ENCODE measurements around the gene CD1E.
"Not testable (repeated sequence)": the region's sequence is repeated elsewhere in the genome, so short reads cannot be mapped to it uniquely, and the experiment has no call there.

Gene CD1E

GRCh38 chr1:158331106-158331425 lies 22.6 kb upstream of the CD1E start:
- Histone ChIP-seq H3K9me3 (ENCODE audit: control insufficient read depth in 2 of 2, low read length in 2 of 2) (no peaks in the 10 kb centered on the region), H3K27ac (ENCODE audit: low read depth in 2 of 2, low read length in 2 of 2) (no peak overlapping the region), H3K27me3 (ENCODE audit: control insufficient read depth in 2 of 2, insufficient read depth in 2 of 2, low read length in 2 of 2) (no peaks in the 10 kb centered on the region), H3K9ac (ENCODE audit: low read depth in 1 of 2, low read length in 2 of 2) (no peak overlapping the region), H3K4me1 (ENCODE audit: control insufficient read depth in 2 of 2, insufficient read depth in 2 of 2, low read length in 2 of 2) (no peaks in the 10 kb centered on the region), H3K36me3 (ENCODE audit: control insufficient read depth in 2 of 2, insufficient read depth in 2 of 2, low read length in 2 of 2) (no peaks in the 10 kb centered on the region), H3K4me3 (ENCODE audit: low read length in 2 of 2) (no peak overlapping the region)

GRCh38 chr1:158331481-158332150 lies 22.1 kb upstream of the CD1E start, which contains the start of gene CD1B:
Gene CD1B (minus strand): TSS chr1:158331531. CDS start chr1:158331423, 108 bp downstream.
- Histone ChIP-seq H3K9me3 (ENCODE audit: control insufficient read depth in 2 of 2, low read length in 2 of 2) (no peaks in the 10 kb centered on the region), H3K27ac (ENCODE audit: low read depth in 2 of 2, low read length in 2 of 2) (no peak within 1 kb of the TSS), H3K36me3 (ENCODE audit: control insufficient read depth in 2 of 2, insufficient read depth in 2 of 2, low read length in 2 of 2) (no peaks in the 10 kb centered on the region), H3K4me1 (ENCODE audit: control insufficient read depth in 2 of 2, insufficient read depth in 2 of 2, low read length in 2 of 2) (no peaks in the 10 kb centered on the region), H3K27me3 (ENCODE audit: control insufficient read depth in 2 of 2, insufficient read depth in 2 of 2, low read length in 2 of 2) (no peaks in the 10 kb centered on the region), H3K4me3 (ENCODE audit: low read length in 2 of 2) (no peak within 1 kb of the TSS), H3K9ac (ENCODE audit: low read depth in 1 of 2, low read length in 2 of 2) (no peak within 1 kb of the TSS)

GRCh38 chr1:158333405-158334155 lies 20.1 kb upstream of the CD1E start:
- no peaks in the 10 kb centered on the region for H3K36me3 ChIP-seq (ENCODE audit: control insufficient read depth in 2 of 2, insufficient read depth in 2 of 2, low read length in 2 of 2)
- no peak overlapping the region for H3K27ac ChIP-seq (ENCODE audit: low read depth in 2 of 2, low read length in 2 of 2)
- H3K4me1 ChIP-seq (ENCODE audit: control insufficient read depth in 2 of 2, insufficient read depth in 2 of 2, low read length in 2 of 2): no peaks in the 10 kb centered on the region
- H3K4me3 ChIP-seq (ENCODE audit: low read length in 2 of 2): no peak overlapping the region
- H3K9ac ChIP-seq (ENCODE audit: low read depth in 1 of 2, low read length in 2 of 2): no peak overlapping the region
- no peaks in the 10 kb centered on the region for H3K27me3 ChIP-seq (ENCODE audit: control insufficient read depth in 2 of 2, insufficient read depth in 2 of 2, low read length in 2 of 2)
- H3K9me3 ChIP-seq (ENCODE audit: control insufficient read depth in 2 of 2, low read length in 2 of 2): no peaks in the 10 kb centered on the region

GRCh38 chr1:158334526-158335212 lies 19.0 kb upstream of the CD1E start:
- no peak overlapping the region for H3K4me3 ChIP-seq (ENCODE audit: low read length in 2 of 2)
- H3K36me3 ChIP-seq (ENCODE audit: control insufficient read depth in 2 of 2, insufficient read depth in 2 of 2, low read length in 2 of 2): no peaks in the 10 kb centered on the region

GRCh38 chr1:158335213-158335532 lies 18.5 kb upstream of the CD1E start:
- Histone ChIP-seq H3K27me3 (ENCODE audit: control insufficient read depth in 2 of 2, insufficient read depth in 2 of 2, low read length in 2 of 2) (no peaks in the 10 kb centered on the region), H3K4me1 (ENCODE audit: control insufficient read depth in 2 of 2, insufficient read depth in 2 of 2, low read length in 2 of 2) (no peaks in the 10 kb centered on the region), H3K4me3 (ENCODE audit: low read length in 2 of 2) (no peak overlapping the region), H3K27ac (ENCODE audit: low read depth in 2 of 2, low read length in 2 of 2) (no peak overlapping the region), H3K9me3 (ENCODE audit: control insufficient read depth in 2 of 2, low read length in 2 of 2) (no peaks in the 10 kb centered on the region), H3K36me3 (ENCODE audit: control insufficient read depth in 2 of 2, insufficient read depth in 2 of 2, low read length in 2 of 2) (no peaks in the 10 kb centered on the region), H3K9ac (ENCODE audit: low read depth in 1 of 2, low read length in 2 of 2) (no peak overlapping the region)

More at GRCh38 chr1:158334526-158335212, 19.0 kb upstream of the CD1E start:
- Histone ChIP-seq H3K27ac (ENCODE audit: low read depth in 2 of 2, low read length in 2 of 2) (no peak overlapping the region), H3K27me3 (ENCODE audit: control insufficient read depth in 2 of 2, insufficient read depth in 2 of 2, low read length in 2 of 2) (no peaks in the 10 kb centered on the region), H3K9ac (ENCODE audit: low read depth in 1 of 2, low read length in 2 of 2) (no peak overlapping the region), H3K9me3 (ENCODE audit: control insufficient read depth in 2 of 2, low read length in 2 of 2) (no peaks in the 10 kb centered on the region), H3K4me1 (ENCODE audit: control insufficient read depth in 2 of 2, insufficient read depth in 2 of 2, low read length in 2 of 2) (no peaks in the 10 kb centered on the region)

GRCh38 chr1:158336413-158336812 lies 17.3 kb upstream of the CD1E start:
- H3K9ac ChIP-seq (ENCODE audit: low read depth in 1 of 2, low read length in 2 of 2); H3K36me3 ChIP-seq (ENCODE audit: control insufficient read depth in 2 of 2, insufficient read depth in 2 of 2, low read length in 2 of 2): not testable (repeated sequence)

GRCh38 chr1:158348946-158349345 lies 4.7 kb upstream of the CD1E start:
- H3K27ac ChIP-seq (ENCODE audit: low read depth in 2 of 2, low read length in 2 of 2); H3K4me3 ChIP-seq (ENCODE audit: low read length in 2 of 2); H3K9me3 ChIP-seq (ENCODE audit: control insufficient read depth in 2 of 2, low read length in 2 of 2); H3K27me3 ChIP-seq (ENCODE audit: control insufficient read depth in 2 of 2, insufficient read depth in 2 of 2, low read length in 2 of 2); H3K4me1 ChIP-seq (ENCODE audit: control insufficient read depth in 2 of 2, insufficient read depth in 2 of 2, low read length in 2 of 2); H3K36me3 ChIP-seq (ENCODE audit: control insufficient read depth in 2 of 2, insufficient read depth in 2 of 2, low read length in 2 of 2); H3K9ac ChIP-seq (ENCODE audit: low read depth in 1 of 2, low read length in 2 of 2): not testable (repeated sequence)

More at GRCh38 chr1:158336413-158336812, 17.3 kb upstream of the CD1E start:
- not testable (repeated sequence) for H3K27me3 ChIP-seq (ENCODE audit: control insufficient read depth in 2 of 2, insufficient read depth in 2 of 2, low read length in 2 of 2); H3K4me3 ChIP-seq (ENCODE audit: low read length in 2 of 2); H3K9me3 ChIP-seq (ENCODE audit: control insufficient read depth in 2 of 2, low read length in 2 of 2); H3K27ac ChIP-seq (ENCODE audit: low read depth in 2 of 2, low read length in 2 of 2); H3K4me1 ChIP-seq (ENCODE audit: control insufficient read depth in 2 of 2, insufficient read depth in 2 of 2, low read length in 2 of 2)

- Histone ChIP-seq H3K9me3 (ENCODE audit: control insufficient read depth in 2 of 2, low read length in 2 of 2) (no peaks in the 10 kb centered on the region), H3K36me3 (ENCODE audit: control insufficient read depth in 2 of 2, insufficient read depth in 2 of 2, low read length in 2 of 2) (no peaks in the 10 kb centered on the region)
Measured at GRCh38 chr1:158354255-158354654, 561 bp downstream of the CD1E start.

GRCh38 chr1:158355773-158356285 lies 2.1 kb downstream of the CD1E start:
- H3K27ac ChIP-seq (ENCODE audit: low read depth in 2 of 2, low read length in 2 of 2): no peak overlapping the region

More at GRCh38 chr1:158354255-158354654, 561 bp downstream of the CD1E start:
- no peaks in the 10 kb centered on the region for H3K27me3 ChIP-seq (ENCODE audit: control insufficient read depth in 2 of 2, insufficient read depth in 2 of 2, low read length in 2 of 2)
- no peak overlapping the region for H3K9ac ChIP-seq (ENCODE audit: low read depth in 1 of 2, low read length in 2 of 2)
- no peak overlapping the region for H3K4me3 ChIP-seq (ENCODE audit: low read length in 2 of 2)
- no peak overlapping the region for H3K27ac ChIP-seq (ENCODE audit: low read depth in 2 of 2, low read length in 2 of 2)
- H3K4me1 ChIP-seq (ENCODE audit: control insufficient read depth in 2 of 2, insufficient read depth in 2 of 2, low read length in 2 of 2): no peaks in the 10 kb centered on the region

GRCh38 chr1:158356616-158357015 lies 2.9 kb downstream of the CD1E start:
- Histone ChIP-seq H3K4me3 (ENCODE audit: low read length in 2 of 2) (no peak overlapping the region), H3K9ac (ENCODE audit: low read depth in 1 of 2, low read length in 2 of 2) (no peak overlapping the region), H3K27me3 (ENCODE audit: control insufficient read depth in 2 of 2, insufficient read depth in 2 of 2, low read length in 2 of 2) (no peaks in the 10 kb centered on the region), H3K27ac (ENCODE audit: low read depth in 2 of 2, low read length in 2 of 2) (no peak overlapping the region), H3K9me3 (ENCODE audit: control insufficient read depth in 2 of 2, low read length in 2 of 2) (no peaks in the 10 kb centered on the region), H3K4me1 (ENCODE audit: control insufficient read depth in 2 of 2, insufficient read depth in 2 of 2, low read length in 2 of 2) (no peaks in the 10 kb centered on the region), H3K36me3 (ENCODE audit: control insufficient read depth in 2 of 2, insufficient read depth in 2 of 2, low read length in 2 of 2) (no peaks in the 10 kb centered on the region)

More at GRCh38 chr1:158355773-158356285, 2.1 kb downstream of the CD1E start:
- no peaks in the 10 kb centered on the region for H3K36me3 ChIP-seq (ENCODE audit: control insufficient read depth in 2 of 2, insufficient read depth in 2 of 2, low read length in 2 of 2)
- no peak overlapping the region for H3K9ac ChIP-seq (ENCODE audit: low read depth in 1 of 2, low read length in 2 of 2)
- H3K27me3 ChIP-seq (ENCODE audit: control insufficient read depth in 2 of 2, insufficient read depth in 2 of 2, low read length in 2 of 2): no peaks in the 10 kb centered on the region
- H3K4me3 ChIP-seq (ENCODE audit: low read length in 2 of 2): no peak overlapping the region
- no peaks in the 10 kb centered on the region for H3K4me1 ChIP-seq (ENCODE audit: control insufficient read depth in 2 of 2, insufficient read depth in 2 of 2, low read length in 2 of 2)
- no peaks in the 10 kb centered on the region for H3K9me3 ChIP-seq (ENCODE audit: control insufficient read depth in 2 of 2, low read length in 2 of 2)

All from mucosa of rectum (tissue), 2 donors.